Right forelimb (tissue), 1 donor: Measurements from ENCODE around the gene CTCF.
"Not testable (repeated sequence)": the region's sequence is repeated elsewhere in the genome, so short reads cannot be mapped to it uniquely, and the experiment has no call there.

Experiments
- DNase-seq: peaks from one replicate; pipeline ENCODE4 v3.0.0-alpha.2; 2018

The CTCF gene, protein sequence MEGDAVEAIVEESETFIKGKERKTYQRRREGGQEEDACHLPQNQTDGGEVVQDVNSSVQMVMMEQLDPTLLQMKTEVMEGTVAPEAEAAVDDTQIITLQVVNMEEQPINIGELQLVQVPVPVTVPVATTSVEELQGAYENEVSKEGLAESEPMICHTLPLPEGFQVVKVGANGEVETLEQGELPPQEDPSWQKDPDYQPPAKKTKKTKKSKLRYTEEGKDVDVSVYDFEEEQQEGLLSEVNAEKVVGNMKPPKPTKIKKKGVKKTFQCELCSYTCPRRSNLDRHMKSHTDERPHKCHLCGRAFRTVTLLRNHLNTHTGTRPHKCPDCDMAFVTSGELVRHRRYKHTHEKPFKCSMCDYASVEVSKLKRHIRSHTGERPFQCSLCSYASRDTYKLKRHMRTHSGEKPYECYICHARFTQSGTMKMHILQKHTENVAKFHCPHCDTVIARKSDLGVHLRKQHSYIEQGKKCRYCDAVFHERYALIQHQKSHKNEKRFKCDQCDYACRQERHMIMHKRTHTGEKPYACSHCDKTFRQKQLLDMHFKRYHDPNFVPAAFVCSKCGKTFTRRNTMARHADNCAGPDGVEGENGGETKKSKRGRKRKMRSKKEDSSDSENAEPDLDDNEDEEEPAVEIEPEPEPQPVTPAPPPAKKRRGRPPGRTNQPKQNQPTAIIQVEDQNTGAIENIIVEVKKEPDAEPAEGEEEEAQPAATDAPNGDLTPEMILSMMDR

DNA sequence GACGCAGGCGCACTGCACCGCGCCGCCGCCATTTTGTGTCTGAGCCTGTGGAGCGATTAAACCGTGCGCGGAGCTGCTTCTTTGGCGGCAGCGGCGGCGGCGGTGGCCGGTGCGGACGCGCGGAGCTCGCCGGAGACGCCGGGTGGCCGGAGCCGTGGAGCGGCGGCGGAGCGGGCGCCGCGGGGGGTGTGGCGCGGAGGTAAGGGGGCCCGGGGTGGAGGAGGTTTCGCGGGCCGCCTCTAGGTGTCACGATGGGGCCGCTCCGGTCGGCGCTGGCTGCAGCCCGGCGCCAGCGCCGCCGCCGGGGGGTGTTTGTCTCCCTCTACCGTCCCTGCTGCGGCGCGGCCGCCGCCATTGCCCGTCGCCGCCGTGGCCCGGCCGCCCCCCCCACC lies at the start of gene CTCF:
Gene CTCF (plus strand): TSS at position 1 of the 392 bp plus-strand sequence. CDS start 48,307 bp downstream, outside the sequence.
- DNase-seq: no peak

DNA sequence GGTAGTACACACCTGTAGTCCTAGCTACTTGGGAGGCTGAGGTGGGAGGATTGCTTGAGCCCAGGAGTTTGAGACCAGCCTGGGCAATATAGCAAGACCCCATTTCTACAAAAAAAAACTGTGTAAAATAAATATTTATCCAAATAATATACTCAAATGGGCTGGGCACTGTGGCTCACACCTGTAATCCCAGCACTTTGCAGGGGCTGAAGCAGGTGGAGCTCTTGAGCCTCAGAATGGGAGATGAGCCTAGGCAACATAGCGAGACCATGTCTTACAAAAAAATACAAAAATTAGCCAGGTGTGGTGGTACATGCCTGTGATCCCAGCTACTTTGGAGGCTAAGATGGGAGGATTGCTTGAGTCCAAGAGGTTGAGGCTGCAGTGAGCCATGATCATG lies 48.4 kb upstream of the CTCF start:
- DNase-seq: not testable (repeated sequence)

DNA sequence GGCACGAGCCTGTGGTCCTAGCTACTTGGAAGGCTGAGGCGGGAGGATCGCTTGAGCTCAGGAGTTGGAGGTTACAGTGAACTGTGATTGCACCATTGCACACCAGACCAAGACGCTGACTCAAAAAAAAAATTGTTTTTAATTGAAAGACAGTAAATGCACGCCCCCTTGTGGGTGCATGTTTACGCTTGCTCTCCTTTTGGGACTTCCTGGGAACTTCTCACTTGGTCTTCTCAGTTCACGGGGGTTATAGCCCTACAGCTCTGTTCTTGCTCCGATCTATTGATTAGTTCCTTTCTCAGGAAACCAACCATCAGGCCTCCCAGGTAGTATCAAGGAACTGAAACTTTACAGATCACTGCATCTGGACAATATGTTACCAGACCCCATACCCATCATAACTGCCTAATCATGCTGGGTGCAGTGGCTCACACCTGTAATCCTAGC lies 47.9 kb upstream of the CTCF start:
- peak; percentile 74 for DNase-seq

DNA sequence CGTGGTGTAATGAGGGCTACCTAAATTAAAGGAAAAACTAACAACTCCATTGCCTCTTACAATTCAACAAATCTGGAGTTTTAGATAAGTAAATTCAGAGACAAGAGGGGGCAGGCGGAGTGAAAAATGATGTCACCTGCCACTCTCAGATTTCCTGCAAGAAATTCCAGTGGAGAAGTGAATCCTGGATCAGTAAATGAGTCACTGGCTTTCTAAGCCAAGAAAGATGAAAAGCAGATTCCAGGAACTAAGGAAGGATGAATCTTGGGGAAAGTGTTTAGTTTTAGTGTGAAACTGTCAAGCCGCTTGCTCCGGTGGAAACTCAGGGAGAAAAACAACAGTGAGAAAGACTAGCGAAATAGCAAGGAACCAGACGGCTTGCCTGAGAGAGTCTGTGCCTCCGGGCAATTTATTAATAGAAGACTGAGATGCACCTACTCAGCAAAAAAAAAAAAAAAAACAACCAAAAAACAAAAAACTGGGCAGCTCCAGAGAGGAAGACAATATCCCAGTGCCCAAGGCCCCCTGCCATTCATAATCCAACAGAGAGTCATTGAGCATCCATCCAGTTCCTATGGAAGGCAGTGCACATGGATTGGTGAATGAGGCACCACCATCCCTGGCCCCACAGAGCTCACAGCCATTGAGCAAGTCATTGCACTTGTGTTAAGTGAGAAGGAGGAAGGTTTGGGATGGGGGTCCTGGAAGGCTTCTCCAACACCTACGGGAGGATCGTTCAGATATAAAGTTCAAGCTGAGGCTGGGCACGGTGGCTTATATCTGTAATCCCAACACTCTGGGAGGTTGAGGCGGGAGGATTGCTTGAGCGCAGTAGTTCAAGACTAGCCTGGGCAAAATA lies 45.8 kb upstream of the CTCF start:
- no peak for DNase-seq

DNA sequence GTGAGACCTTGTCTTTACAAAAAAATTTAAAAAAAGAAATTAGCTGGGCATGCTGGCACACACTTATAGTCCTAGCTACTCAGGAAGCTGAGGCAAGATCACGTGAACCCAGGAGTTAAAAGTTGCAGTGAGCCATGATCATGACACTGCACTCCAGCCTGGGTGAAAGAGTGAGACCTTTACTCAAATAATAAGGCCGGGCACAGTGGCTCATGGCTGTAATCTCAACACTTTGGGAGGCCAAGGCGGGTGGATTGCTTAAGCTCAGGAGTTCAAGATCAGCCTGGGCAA lies 45.2 kb upstream of the CTCF start:
- DNase-seq: no peak

DNA sequence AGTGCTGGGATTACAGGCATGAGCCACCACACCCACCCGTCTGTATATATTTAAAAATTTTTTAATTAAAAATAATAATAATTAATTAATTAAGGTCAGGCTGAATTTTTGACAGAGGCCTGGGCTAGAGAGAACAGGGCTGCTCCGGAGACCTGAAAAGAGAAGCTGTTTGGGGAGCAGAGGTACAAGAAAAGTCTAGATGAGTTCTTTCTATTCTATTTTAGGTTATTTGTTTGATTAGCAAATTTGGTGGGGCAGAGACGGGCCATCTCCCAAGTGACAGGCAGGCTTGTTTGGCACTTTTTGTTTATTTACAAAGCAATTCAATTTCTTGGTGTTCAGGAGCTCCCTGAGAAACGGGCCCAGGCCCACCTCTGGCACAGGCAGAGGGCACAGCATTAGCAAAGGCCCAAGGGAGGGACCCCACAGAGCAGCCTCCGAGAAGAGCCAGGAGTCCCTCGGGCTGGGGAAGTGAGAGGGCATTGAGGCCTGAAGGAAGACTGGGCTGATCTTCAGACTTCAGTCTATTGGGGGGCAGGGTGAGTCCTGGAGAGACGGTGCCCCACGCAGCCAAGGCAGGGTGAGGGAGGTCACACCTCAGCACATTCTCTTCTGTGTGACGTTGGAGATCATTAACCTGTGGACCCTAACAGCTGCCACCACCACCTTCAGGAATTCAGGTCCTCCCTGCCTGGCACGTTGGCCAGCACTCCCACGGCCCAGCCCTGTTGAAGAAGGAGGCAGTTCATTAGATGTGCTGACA lies 44.5 kb upstream of the CTCF start:
- DNase-seq: no peak

DNA sequence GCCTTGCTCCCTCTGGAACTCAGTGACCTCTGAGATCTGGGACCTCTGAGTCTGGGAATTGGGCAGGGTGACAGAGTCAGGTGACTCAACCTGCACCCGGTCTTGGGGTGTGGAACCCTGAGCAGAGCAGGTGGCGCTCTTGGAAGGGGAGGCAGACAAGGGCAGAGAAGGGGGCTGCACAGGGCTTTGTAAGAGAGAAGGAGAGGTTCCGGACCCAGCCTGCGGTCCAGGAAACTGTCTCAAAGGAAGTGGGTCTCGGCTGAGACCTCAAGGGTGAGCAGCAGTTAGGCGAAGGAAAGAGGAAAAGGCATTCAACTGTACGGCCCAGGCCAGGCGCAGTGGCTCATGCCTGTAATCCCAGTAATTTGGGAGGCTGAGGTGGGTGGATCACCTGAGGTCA lies 43.6 kb upstream of the CTCF start:
- no peak for DNase-seq

DNA sequence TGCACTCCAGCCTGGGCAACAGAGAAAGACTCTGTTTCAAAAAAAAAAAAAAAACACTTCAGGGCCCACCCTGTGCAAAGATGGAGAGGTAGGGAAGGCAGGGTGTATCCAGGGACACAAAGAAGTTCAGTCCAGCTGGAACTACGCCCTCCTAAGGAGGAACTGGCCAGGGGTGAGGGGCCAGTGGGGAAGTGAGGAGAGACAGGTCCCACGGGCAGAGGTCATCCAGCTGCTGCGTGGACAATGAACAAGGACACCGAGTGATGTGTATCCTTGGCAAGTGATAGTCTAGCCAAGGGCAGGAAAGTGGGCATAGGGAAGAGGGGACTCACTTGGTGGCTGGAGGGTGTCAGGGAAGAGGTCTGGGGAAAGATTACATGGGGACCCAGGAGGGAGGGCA lies 43.1 kb upstream of the CTCF start:
- DNase-seq: no peak

DNA sequence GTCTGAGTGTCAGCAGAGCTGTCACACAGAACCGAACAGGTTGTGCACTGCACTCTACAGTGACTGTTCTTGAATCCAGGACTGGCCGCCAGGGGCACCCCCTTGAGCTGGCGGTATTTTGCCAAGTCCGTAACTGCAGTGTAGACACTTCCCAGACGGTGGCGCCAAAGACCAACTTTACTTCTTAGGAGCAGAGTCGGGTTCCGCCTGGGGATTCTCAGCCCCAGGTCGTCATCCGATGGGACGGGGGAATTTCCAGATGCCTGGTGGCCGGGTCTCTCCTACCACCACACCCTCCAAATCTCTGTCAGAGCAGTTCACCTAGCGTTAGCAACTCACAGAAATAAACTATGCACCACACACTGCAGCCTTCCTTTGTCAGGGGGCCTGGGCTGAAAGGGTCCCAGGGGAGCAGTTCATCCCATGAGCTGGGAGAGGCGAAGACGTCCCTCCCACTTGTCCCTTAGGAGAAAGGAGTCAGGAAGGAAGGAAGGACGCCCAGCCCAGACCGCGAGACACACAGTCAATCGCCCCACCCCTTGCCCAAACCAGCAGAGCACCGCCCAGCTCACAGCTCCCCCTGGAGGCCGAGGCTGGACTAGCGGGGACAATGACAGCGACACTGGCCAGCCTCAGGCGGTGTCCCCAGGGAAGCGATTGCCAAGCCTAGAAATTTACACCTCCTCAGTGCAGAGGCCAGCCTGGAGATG lies 41.1 kb upstream of the CTCF start:
- DNase-seq: peak; percentile 96

DNA sequence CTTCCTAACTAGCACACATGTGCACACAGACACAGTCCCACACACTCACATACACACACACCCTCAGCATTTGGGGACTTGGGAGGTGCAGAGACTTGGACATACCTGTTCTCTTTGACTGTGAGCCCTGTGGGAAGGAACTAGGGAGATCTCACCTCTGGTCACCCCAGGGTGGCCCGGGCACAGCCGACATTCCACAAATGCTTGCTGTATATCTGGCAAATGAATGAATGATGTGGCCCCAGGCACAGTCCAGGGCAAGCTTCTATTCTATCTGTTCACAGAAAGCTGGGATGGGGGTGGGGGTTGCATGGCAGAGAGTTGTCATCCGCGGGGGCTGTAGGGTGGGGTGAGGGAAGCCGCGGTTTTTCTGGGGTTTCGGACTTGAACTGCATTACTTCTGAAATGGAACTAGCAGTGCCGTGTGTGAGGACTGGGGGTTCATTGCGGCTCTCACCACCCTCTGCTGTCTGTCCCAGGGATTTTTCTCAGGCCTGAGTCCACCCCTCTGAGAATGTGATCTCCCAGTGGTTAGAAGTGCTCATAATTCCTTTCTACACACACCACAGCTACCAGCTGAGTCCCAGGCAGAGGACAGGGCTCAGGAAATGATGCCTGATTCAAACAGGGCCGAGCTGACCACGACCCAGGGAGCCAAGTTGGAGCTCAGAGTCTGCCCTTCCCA lies 37.0 kb upstream of the CTCF start:
- no peak for DNase-seq

DNA sequence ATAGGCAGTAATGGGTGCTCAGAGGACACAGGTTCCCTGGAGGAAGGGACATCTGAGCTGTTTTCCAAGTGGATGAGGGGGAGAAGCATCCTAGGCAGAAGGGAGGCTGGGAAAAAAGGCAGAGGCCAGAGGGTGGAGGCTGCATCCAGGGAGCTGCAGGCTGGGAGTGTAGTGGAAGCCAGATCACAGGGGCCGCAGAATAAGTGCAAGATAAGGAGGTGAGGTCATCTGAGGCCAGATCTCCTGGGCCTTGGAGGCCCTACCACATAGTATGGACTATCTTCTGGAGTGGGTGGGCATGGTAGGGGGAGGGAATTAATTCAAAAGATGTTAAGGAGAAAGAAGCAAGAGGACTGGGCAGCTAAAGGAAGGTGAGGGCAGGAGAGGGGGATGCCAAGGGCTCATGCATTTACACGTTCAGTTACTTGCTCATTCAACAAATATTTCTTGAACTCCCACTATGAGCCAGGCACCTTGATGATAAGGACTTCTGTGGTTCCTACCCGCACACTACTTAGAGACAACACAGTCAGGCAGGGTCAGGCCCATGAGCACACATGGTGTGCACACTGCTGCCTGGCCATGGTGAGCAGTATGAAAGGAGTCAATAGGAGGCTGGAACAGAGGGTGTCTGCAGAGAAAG lies 36.1 kb upstream of the CTCF start:
- DNase-seq: no peak

DNA sequence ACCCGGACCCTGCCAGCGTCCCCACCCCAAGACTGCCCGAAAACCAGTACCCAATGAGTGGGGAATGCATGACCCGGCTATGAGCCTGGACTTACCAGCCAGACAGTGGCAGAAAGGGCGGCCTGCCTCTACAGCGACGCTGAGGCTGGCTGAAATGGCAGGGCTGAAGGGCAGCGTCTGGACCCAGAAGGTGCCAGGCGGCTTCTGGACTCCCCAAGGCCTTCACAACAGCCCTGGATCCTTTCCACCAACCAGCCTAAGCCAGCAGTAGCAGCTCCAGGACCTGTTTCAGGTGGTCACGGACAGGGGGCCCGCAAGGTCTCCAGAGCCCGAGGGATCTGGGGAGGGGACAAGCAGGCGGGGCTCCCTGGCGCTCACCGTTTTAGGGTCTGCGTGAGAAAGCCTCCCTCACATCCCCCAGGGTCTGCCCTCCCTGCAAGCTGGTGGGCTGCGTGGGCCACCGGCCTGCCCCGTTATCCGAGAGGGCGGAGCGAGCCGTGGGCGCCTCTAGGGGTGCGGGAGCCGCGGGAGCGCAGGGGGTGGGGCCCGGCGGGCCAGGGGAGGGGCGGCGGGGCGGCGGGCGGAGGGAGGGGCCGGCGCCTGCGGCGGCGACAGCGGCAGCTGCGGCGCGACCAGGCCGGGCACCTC lies 34.0 kb upstream of the CTCF start, which contains the start of gene RIPOR1:
Gene RIPOR1 (plus strand): TSS at position 608 of the 648 bp plus-strand sequence. CDS start 9,618 bp downstream, outside the sequence.
- peak; percentile 68 for DNase-seq

DNA sequence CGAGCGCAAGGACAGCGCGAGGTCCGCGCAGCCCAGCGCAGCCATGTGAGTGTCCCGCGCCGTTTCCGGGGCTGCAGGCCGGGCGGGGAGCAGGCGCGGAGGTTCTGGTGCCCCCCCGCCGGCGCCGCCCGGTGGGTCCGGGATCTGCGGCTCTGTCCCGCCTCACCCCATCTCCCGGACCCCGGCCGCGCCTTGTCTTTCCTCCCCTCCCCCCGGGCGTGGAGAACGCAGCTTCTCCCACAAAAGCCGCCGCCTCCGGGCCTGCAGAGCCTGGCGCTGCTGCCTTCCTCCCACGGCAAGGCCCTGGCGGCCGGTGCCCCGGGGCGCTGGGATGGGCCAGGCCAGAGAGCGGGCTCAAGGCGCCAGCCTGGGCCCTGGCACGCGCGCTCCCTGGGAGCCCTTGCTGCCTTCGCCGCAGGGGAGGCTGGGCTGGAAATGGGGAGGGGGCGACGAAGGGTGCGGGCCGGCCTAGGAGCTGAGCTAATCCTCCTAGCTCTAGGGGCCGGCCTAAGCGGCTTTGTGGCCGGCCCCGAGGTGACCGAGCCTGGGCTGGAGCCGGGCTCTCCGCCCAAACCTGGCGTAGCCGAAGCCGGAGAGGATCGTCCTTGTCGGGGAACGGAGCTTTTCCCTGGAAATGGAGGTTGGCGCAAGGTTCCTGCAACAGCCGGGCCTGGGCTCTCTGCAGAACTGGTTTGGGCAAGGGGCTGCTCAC lies 33.3 kb upstream of the CTCF start:
- DNase-seq: peak; percentile 72

DNA sequence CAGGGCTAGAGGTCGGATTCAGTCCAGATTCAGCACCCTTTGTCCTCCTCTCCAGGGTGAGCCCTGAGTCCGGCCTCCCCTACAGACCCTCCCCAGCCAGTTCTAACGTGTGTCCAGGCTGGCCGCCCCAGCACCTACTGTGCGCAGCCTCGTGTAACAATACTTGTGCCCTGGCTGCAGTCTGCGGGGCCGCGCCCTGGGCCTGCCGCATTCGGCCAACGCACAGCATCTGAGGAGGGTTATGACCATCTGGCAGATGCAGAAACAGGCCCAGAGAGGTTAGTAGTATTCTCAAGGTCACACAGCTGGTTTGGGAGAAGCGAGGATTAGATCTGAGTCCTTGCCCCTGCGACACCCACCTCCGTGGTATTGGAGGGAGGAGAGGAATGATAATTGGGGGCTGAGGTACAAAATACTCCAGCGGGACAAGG lies 32.7 kb upstream of the CTCF start:
- peak; percentile 58 for DNase-seq

DNA sequence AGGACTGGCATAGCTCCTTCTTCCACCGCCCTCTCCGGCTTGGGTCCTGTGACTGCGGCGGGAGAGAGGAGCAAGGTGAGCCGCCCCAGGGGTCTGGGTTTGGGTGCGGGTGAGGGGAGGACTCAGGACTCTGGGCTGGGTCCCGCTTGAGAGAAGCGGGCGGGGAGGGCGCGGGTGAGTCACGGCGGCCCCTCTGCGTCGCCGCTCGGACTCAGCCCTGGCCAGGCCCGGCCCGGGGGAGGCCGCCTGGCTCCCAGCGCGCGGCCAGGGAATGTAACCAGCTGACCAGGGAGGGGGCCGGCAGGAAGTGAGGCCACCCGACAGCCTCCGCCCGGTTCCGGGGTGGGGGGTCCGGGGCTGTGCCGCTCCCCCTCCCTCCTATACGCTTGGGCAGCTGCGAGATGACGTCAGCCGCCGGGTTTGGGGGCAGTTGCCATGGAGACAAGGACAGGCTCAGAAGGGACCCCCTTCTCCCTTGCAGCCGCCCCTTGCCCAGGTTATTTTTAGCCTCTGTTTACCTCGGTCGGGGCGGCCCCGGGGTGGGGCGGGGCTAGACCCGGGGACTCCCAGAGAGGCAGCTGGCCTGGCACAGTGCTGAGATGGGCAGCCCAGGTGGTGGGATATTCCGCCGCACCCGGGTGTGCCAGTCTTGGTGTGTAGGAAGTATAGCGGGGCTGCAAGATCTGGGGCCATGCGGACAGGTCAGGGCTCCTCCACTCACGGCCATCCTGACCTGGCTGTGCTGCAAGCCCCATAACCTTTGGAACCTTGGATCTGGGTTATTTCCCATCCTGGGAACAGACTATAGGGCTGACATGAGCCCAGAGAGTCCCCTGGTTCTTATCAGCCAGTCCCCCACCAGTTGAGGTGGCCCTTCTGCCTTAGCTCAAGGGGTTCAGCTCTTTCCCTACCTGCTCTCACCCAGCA lies 32.0 kb upstream of the CTCF start:
- DNase-seq: peak; percentile 79

DNA sequence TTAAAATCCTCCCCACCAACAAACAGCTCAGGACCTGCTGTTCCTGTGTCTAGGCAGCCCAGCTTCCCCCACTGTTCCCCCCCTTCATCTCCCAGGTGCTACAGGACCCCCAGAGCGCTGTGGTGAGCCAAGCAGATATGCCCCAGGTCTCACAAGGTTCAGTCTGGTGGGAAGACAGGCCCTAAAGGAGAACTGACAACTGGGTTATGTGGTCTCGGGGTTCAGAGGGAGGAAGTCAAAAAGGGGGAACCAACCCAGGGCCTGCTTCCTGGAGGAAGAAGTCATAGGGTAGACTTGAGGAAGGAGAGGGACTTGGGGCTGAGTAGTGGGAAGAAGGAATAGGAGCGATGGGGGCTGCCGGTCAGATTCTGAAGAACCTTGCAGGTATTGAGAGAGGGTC lies 31.1 kb upstream of the CTCF start:
- DNase-seq: no peak

DNA sequence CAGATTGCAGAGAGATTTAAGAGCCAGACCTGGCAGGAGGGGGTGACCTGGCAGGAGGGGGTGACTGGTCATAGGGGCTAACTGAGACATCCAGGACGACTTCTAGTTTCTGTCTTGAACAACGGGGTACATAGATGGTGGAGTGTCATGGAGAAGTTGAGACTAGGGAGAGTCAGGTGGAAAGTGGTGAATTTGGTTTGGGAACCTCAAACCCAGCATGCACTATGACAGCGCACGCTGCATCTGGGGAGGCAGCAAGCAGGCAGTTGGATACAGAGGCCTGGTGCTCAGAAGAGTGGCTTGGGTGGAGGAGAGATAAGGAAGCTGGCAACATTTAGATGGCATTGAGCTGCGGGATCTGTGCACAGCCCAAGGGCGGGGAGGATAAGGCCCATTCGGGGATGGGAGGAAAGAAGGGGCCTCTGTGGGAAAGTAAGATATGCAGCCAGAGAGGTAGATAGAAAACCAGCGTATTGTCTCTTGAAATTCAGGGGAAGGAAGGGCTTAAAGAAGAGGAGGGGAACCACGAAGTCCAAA lies 29.2 kb upstream of the CTCF start:
- DNase-seq: no peak

DNA sequence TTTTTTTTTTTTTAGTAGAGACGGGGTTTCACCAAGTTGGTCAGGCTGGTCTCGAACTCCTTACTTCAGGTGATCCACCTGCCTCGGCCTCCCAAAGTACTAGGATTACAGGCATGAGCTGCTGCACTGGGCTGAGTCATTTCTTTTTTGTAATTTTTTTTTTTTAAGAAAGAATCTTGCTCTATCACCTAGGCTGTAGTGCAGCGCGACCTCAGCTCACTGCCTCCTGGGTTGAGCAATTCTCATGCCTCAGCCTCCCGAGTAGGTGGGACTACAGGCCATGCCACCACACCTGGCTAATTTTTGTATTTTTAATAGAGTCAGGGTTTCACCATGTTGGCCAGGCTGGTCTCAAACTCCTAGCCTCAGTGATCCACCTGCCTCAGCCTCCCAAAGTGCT lies 28.3 kb upstream of the CTCF start:
- DNase-seq: not testable (repeated sequence)
